ENCODE data around the gene DPYD. TPM values are rescaled to one million over a fixed set of nuclear protein-coding genes. Genes with fewer than 3 reads are reported as not detected.

Gene DPYD
- total RNA-seq, 2 donors from 2014 or later: 52.3 to 53.6 TPM

GRCh38 chr1:97784661-97785060, 136.2 kb downstream of the DPYD start:
- no peaks in the 10 kb centered on the region for H3K36me3 Mint-ChIP-seq (ENCODE audit: low read depth)
- no peaks in the 10 kb centered on the region for H3K9me3 ChIP-seq (ENCODE audit: control insufficient read depth, low read length, poor library complexity, severe bottlenecking)
- H3K4me3 Mint-ChIP-seq: no peak overlapping the region
- no peak for ATAC-seq
- H3K27me3 Mint-ChIP-seq: no peaks in the 10 kb centered on the region
- no peak overlapping the region for H3K27ac Mint-ChIP-seq
- no peak for DNase-seq
- peaks cover 5% of the 10 kb centered on the region for H3K4me1 Mint-ChIP-seq

- Mint-ChIP-seq H3K36me3 (ENCODE audit: low read depth) (no peaks in the 10 kb centered on the region), H3K4me1 (peaks cover 3% of the 10 kb centered on the region), H3K27ac (no peak overlapping the region), H3K4me3 (no peak overlapping the region), H3K27me3 (no peaks in the 10 kb centered on the region)
- ATAC-seq: no peak
- no peak for DNase-seq
- H3K9me3 ChIP-seq (ENCODE audit: control insufficient read depth, low read length, poor library complexity, severe bottlenecking): no peaks in the 10 kb centered on the region
These were observed 137.1 kb downstream of the DPYD start for GRCh38 chr1:97783751-97784150.

GRCh38 chr1:97781762-97782337, 139.0 kb downstream of the DPYD start:
- DNase-seq (no peak), ATAC-seq (no peak)
- H3K27ac Mint-ChIP-seq: no peak overlapping the region
- no peaks in the 10 kb centered on the region for H3K27me3 Mint-ChIP-seq
- H3K4me1 Mint-ChIP-seq: peaks cover 3% of the 10 kb centered on the region
- H3K9me3 ChIP-seq (ENCODE audit: control insufficient read depth, low read length, poor library complexity, severe bottlenecking): no peaks in the 10 kb centered on the region
- H3K4me3 Mint-ChIP-seq: no peak overlapping the region
- no peaks in the 10 kb centered on the region for H3K36me3 Mint-ChIP-seq (ENCODE audit: low read depth)

GRCh38 chr1:97780884-97781283, 139.9 kb downstream of the DPYD start:
- Mint-ChIP-seq H3K27ac (no peak overlapping the region), H3K4me1 (peaks cover 3% of the 10 kb centered on the region), H3K4me3 (no peak overlapping the region), H3K36me3 (ENCODE audit: low read depth) (no peaks in the 10 kb centered on the region), H3K27me3 (no peaks in the 10 kb centered on the region)
- DNase-seq (no peak), ATAC-seq (no peak)
- H3K9me3 ChIP-seq (ENCODE audit: control insufficient read depth, low read length, poor library complexity, severe bottlenecking): no peaks in the 10 kb centered on the region

GRCh38 chr1:97778718-97779117, 142.1 kb downstream of the DPYD start:
- no peak for DNase-seq
- Mint-ChIP-seq H3K27me3 (no peaks in the 10 kb centered on the region), H3K27ac (no peak overlapping the region), H3K36me3 (ENCODE audit: low read depth) (no peaks in the 10 kb centered on the region), H3K4me1 (peaks cover 3% of the 10 kb centered on the region), H3K4me3 (no peak overlapping the region)
- H3K9me3 ChIP-seq (ENCODE audit: control insufficient read depth, low read length, poor library complexity, severe bottlenecking): no peaks in the 10 kb centered on the region
- no peak for ATAC-seq

- Mint-ChIP-seq H3K27me3 (no peaks in the 10 kb centered on the region), H3K4me1 (peaks cover 6% of the 10 kb centered on the region)
These were observed 150.5 kb downstream of the DPYD start for GRCh38 chr1:97770376-97770775.

GRCh38 chr1:97767381-97767780, 153.5 kb downstream of the DPYD start:
- H3K27me3 Mint-ChIP-seq: no peaks in the 10 kb centered on the region
- no peak overlapping the region for H3K4me3 Mint-ChIP-seq
- peaks cover 6% of the 10 kb centered on the region for H3K4me1 Mint-ChIP-seq
- H3K27ac Mint-ChIP-seq: no peak overlapping the region
- H3K9me3 ChIP-seq (ENCODE audit: control insufficient read depth, low read length, poor library complexity, severe bottlenecking): no peaks in the 10 kb centered on the region
- no peak for DNase-seq
- H3K36me3 Mint-ChIP-seq (ENCODE audit: low read depth): peaks cover 6% of the 10 kb centered on the region
- ATAC-seq: no peak

More at GRCh38 chr1:97770376-97770775, 150.5 kb downstream of the DPYD start:
- ATAC-seq (no peak), DNase-seq (no peak)
- no peaks in the 10 kb centered on the region for H3K9me3 ChIP-seq (ENCODE audit: control insufficient read depth, low read length, poor library complexity, severe bottlenecking)
- Mint-ChIP-seq H3K4me3 (no peak overlapping the region), H3K36me3 (ENCODE audit: low read depth) (peaks cover 3% of the 10 kb centered on the region), H3K27ac (no peak overlapping the region)

- DNase-seq (no peak), ATAC-seq (no peak)
- H3K27ac Mint-ChIP-seq: no peak overlapping the region
- H3K9me3 ChIP-seq (ENCODE audit: control insufficient read depth, low read length, poor library complexity, severe bottlenecking): no peaks in the 10 kb centered on the region
- no peak overlapping the region for H3K4me3 Mint-ChIP-seq
- H3K36me3 Mint-ChIP-seq (ENCODE audit: low read depth): peaks cover 5% of the 10 kb centered on the region
- no peaks in the 10 kb centered on the region for H3K27me3 Mint-ChIP-seq
- peaks cover 4% of the 10 kb centered on the region for H3K4me1 Mint-ChIP-seq
These were observed 155.8 kb downstream of the DPYD start for GRCh38 chr1:97764991-97765390.

GRCh38 chr1:97761637-97762036, 159.2 kb downstream of the DPYD start:
- no peaks in the 10 kb centered on the region for H3K9me3 ChIP-seq (ENCODE audit: control insufficient read depth, low read length, poor library complexity, severe bottlenecking)
- ATAC-seq (no peak), DNase-seq (no peak)
- no peaks in the 10 kb centered on the region for H3K27me3 Mint-ChIP-seq
- H3K27ac Mint-ChIP-seq: no peak overlapping the region
- H3K4me3 Mint-ChIP-seq: no peak overlapping the region
- peaks cover 11% of the 10 kb centered on the region for H3K36me3 Mint-ChIP-seq (ENCODE audit: low read depth)
- H3K4me1 Mint-ChIP-seq: peaks cover 8% of the 10 kb centered on the region

- no peaks in the 10 kb centered on the region for H3K27me3 Mint-ChIP-seq
- no peak overlapping the region for H3K4me3 Mint-ChIP-seq
- H3K36me3 Mint-ChIP-seq (ENCODE audit: low read depth): peaks cover 11% of the 10 kb centered on the region
- H3K9me3 ChIP-seq (ENCODE audit: control insufficient read depth, low read length, poor library complexity, severe bottlenecking): no peaks in the 10 kb centered on the region
- H3K4me1 Mint-ChIP-seq: peaks cover 8% of the 10 kb centered on the region
- DNase-seq (no peak), ATAC-seq (no peak)
- no peak overlapping the region for H3K27ac Mint-ChIP-seq
These were observed 161.8 kb downstream of the DPYD start for GRCh38 chr1:97759078-97759477.

- ATAC-seq: no peak
- Mint-ChIP-seq H3K36me3 (ENCODE audit: low read depth) (peaks cover 8% of the 10 kb centered on the region), H3K4me1 (peaks cover 6% of the 10 kb centered on the region), H3K27ac (no peak overlapping the region), H3K4me3 (no peak overlapping the region), H3K27me3 (no peaks in the 10 kb centered on the region)
- H3K9me3 ChIP-seq (ENCODE audit: control insufficient read depth, low read length, poor library complexity, severe bottlenecking): no peaks in the 10 kb centered on the region
- no peak for DNase-seq
These were observed 162.2 kb downstream of the DPYD start for GRCh38 chr1:97758541-97759057.

GRCh38 chr1:97745912-97746311, 174.9 kb downstream of the DPYD start:
- no peak for ATAC-seq
- no peak overlapping the region for H3K27ac Mint-ChIP-seq
- peaks cover 4% of the 10 kb centered on the region for H3K4me1 Mint-ChIP-seq

GRCh38 chr1:97744977-97745376, 175.9 kb downstream of the DPYD start:
- peaks cover 4% of the 10 kb centered on the region for H3K4me1 Mint-ChIP-seq
- no peak overlapping the region for H3K4me3 Mint-ChIP-seq
- no peak overlapping the region for H3K27ac Mint-ChIP-seq
- H3K27me3 Mint-ChIP-seq: no peaks in the 10 kb centered on the region
- no peak for ATAC-seq
- no peaks in the 10 kb centered on the region for H3K36me3 Mint-ChIP-seq (ENCODE audit: low read depth)
- no peaks in the 10 kb centered on the region for H3K9me3 ChIP-seq (ENCODE audit: control insufficient read depth, low read length, poor library complexity, severe bottlenecking)
- no peak for DNase-seq

More at GRCh38 chr1:97745912-97746311, 174.9 kb downstream of the DPYD start:
- Mint-ChIP-seq H3K4me3 (no peak overlapping the region), H3K36me3 (ENCODE audit: low read depth) (no peaks in the 10 kb centered on the region), H3K27me3 (no peaks in the 10 kb centered on the region)
- DNase-seq: no peak
- no peaks in the 10 kb centered on the region for H3K9me3 ChIP-seq (ENCODE audit: control insufficient read depth, low read length, poor library complexity, severe bottlenecking)

GRCh38 chr1:97743129-97743528, 177.7 kb downstream of the DPYD start:
- no peak for DNase-seq
- H3K4me1 Mint-ChIP-seq: peaks cover 4% of the 10 kb centered on the region
- no peaks in the 10 kb centered on the region for H3K9me3 ChIP-seq (ENCODE audit: control insufficient read depth, low read length, poor library complexity, severe bottlenecking)
- no peak for ATAC-seq
- H3K4me3 Mint-ChIP-seq: no peak overlapping the region
- H3K27ac Mint-ChIP-seq: no peak overlapping the region
- H3K36me3 Mint-ChIP-seq (ENCODE audit: low read depth): no peaks in the 10 kb centered on the region
- H3K27me3 Mint-ChIP-seq: no peaks in the 10 kb centered on the region
